Neutrophil (primary cell): Measurements from ENCODE around the gene CMTM1.
"Not testable (repeated sequence)": the region's sequence is repeated elsewhere in the genome, so short reads cannot be mapped to it uniquely, and the experiment has no call there.

ENCODE experiments used
- H3K27ac ChIP-seq: fragments of 200-600 bp; sonication (generic); 2 replicates; pipeline ENCODE4 v1.5.1; 2016; ENCODE audit warnings: mild to moderate bottlenecking, moderate library complexity
- H3K27me3 ChIP-seq: fragments of 200-600 bp; sonication (generic); 2 replicates; pipeline ENCODE4 v1.6.0; 2016; ENCODE audit warnings: mild to moderate bottlenecking
- H3K36me3 ChIP-seq: fragments of 200-600 bp; sonication (generic); 2 replicates; pipeline ENCODE4 v1.5.1; 2017
- H3K4me1 ChIP-seq, 2 experiments: fragments of 200-600 bp in 1 of 2; sonication (generic) in 1 of 2; 1 replicate in 1 of 2; 2 replicates in 1 of 2; pipeline versions ENCODE4 v1.5.1 to v1.6.1; 2013 to 2016; ENCODE audit warnings: low read depth in 1 of 2, low read length in 1 of 2, mild to moderate bottlenecking in 1 of 2, moderate library complexity in 1 of 2; ENCODE audit not compliant: control insufficient read depth in 1 of 2, insufficient read depth in 1 of 2
- H3K4me3 ChIP-seq, 2 experiments: fragments of 200-600 bp in 1 of 2; sonication (generic) in 1 of 2; 1 replicate in 1 of 2; 2 replicates in 1 of 2; pipeline ENCODE4 v1.5.1; 2013 to 2016; ENCODE audit warnings: low read depth in 1 of 2, low read length in 1 of 2, mild to moderate bottlenecking in 1 of 2, moderate library complexity in 1 of 2
- H3K9me3 ChIP-seq: fragments of 200-600 bp; sonication (generic); 2 replicates; pipeline ENCODE4 v1.5.1; 2016
- CTCF ChIP-seq: fragments of 200-600 bp; sonication (generic); IDR thresholded peaks from 2 replicates; pipeline ENCODE4 v1.5.1; 2016; ENCODE audit warnings: antibody characterized with exemption

The CMTM1 gene

DNA sequence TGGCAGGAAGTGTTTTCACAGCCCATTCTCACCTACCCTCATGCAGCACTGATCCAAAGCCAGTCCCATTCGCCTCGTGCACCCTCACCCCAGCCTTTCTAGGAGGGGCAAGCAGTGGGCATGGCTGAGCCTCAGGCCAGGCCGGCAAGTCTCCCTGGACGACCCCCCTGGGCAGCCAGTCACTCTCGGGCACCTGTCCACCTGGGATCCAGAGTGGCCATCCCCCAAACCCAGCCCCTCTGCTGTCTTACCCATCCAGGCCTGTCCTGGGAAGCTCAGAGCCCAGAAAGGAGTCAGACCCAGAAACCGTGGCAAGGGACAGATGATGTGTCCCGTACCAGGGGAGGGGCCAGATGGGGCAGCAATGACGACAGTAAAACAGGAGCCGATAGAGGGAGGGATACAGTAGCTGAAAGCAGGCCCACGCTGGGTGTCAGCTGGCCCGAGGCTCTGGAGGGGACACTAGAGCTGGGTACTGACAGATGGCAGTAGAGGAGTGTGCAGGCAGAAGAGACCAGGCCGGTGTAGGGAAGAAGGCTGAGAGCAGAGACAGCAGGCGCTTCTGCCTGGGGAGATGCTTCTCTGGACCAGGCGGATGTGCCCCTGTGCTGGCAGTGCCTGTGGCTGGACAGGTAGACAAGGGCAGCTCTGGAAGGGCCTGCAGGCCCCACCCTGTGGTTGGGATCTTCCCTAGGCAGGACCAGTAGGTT lies 44.0 kb downstream of the CMTM1 start:
- peaks cover 18 to 25% of the 10 kb centered on the region in 2 experiments for H3K4me1 ChIP-seq
- H3K27ac ChIP-seq, result no peak overlapping the region
- H3K9me3 ChIP-seq, result no peaks in the 10 kb centered on the region
- peaks cover 75% of the 10 kb centered on the region for H3K36me3 ChIP-seq
- no peak overlapping the region for H3K4me3 ChIP-seq
- TF ChIP-seq CTCF, result no peak
- H3K27me3 ChIP-seq, result peaks cover 9% of the 10 kb centered on the region

- Histone ChIP-seq H3K4me1 (peaks cover 8 to 12% of the 10 kb centered on the region in 2 experiments), H3K36me3 (peaks cover 87% of the 10 kb centered on the region)
- not testable (repeated sequence) for H3K27me3 ChIP-seq, H3K27ac ChIP-seq, H3K4me3 ChIP-seq, H3K9me3 ChIP-seq
These were observed 45.7 kb downstream of the CMTM1 start for GRCh38 chr16:66611911-66612310.

DNA sequence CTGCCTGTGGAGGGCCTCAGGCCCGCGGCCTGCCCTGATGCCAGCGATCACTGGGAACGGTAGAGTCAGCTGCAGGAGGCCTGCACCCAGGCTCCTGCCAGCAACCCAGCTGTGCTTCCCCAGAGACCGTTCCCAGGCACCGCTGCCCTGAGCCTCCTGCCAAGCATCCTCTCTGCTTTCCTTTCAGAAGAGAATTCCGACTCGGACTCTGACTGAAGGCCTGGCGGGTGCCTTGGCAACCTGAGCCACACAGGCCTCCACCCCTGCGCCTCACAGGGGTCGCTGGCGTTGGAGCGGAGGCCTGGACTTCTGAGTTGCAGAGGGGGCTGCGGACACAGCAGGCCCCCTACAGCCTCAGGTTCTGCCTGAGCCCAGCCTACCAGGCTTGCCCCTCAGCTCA lies 46.2 kb downstream of the CMTM1 start:
- no peak for TF ChIP-seq CTCF
- Histone ChIP-seq H3K36me3 (peaks cover 87% of the 10 kb centered on the region), H3K27ac (no peak overlapping the region), H3K27me3 (no peaks in the 10 kb centered on the region), H3K4me1 (peaks cover 8 to 12% of the 10 kb centered on the region in 2 experiments), H3K4me3 (no peak overlapping the region), H3K9me3 (no peaks in the 10 kb centered on the region)

DNA sequence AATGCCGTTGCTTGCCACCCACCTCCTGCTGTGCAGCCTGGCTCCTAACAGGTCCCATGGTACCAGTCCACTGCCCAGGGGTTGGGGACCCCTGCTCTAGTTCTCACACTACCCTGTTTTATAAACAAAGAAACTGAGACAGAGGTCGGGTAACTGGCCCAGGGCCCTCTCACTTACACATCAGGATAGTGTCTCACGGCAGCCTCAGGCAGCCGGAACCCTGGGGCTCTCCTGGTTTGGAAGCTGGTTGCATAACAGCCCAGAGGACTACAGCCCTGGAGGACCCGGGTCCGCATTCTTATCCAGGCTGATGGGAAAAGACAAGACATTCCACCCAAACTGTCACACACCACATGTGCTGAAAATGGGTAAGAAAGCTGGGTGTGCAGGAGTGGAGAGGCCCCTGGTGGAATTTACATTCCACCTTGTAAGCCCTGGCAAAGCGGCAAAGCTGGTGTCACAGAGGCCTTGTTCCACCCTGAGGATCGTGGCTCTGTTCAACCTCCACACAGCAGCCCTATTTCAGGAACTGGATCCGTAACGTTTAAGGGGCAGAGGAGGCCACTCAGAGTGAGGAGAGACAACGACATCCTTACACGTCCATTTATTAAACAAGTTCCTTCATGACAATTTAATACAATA lies 48.0 kb downstream of the CMTM1 start:
- no peak overlapping the region for H3K27ac ChIP-seq
- no peak overlapping the region for H3K4me3 ChIP-seq
- peaks cover 3 to 4% of the 10 kb centered on the region in 2 experiments for H3K4me1 ChIP-seq
- peaks cover 72% of the 10 kb centered on the region for H3K36me3 ChIP-seq
- no peaks in the 10 kb centered on the region for H3K9me3 ChIP-seq
- no peak for TF ChIP-seq CTCF
- no peaks in the 10 kb centered on the region for H3K27me3 ChIP-seq

- no peak for TF ChIP-seq CTCF
- Histone ChIP-seq H3K9me3 (no peaks in the 10 kb centered on the region), H3K4me3 (no peak overlapping the region), H3K27me3 (no peaks in the 10 kb centered on the region), H3K36me3 (peaks cover 64% of the 10 kb centered on the region), H3K4me1 (peaks cover 12 to 15% of the 10 kb centered on the region in 2 experiments), H3K27ac (no peak overlapping the region)
These were observed 49.9 kb downstream of the CMTM1 start for GRCh38 chr16:66616169-66616568.

- Histone ChIP-seq H3K4me1 (peaks cover 12 to 15% of the 10 kb centered on the region in 2 experiments), H3K27me3 (no peaks in the 10 kb centered on the region), H3K27ac (no peak overlapping the region), H3K4me3 (no peak overlapping the region), H3K36me3 (peaks cover 64% of the 10 kb centered on the region), H3K9me3 (no peaks in the 10 kb centered on the region)
- no peak for TF ChIP-seq CTCF
These were observed 50.4 kb downstream of the CMTM1 start for GRCh38 chr16:66616592-66616991.
